Kidney glomerular epithelial cell (primary cell): Measurements from ENCODE around the gene CCDC86.
A peak's percentile ranks its signal among the peaks of the same experiment; 100 is the strongest.

Experiments
- DNase-seq: peaks from one replicate; lab custom pipeline; 2025; lab: John Stamatoyannopoulos, UW

CCDC86 gene

GRCh38 chr11:60891103-60891741 lies 49.3 kb downstream of the CCDC86 start:
- DNase-seq, result no peak

GRCh38 chr11:60895687-60896086 lies 53.8 kb downstream of the CCDC86 start:
- no peak for DNase-seq

- DNase-seq, result no peak
Measured at GRCh38 chr11:60897496-60897895, 55.6 kb downstream of the CCDC86 start.

GRCh38 chr11:60899046-60899936 lies 57.4 kb downstream of the CCDC86 start:
- DNase-seq, result peak; percentile 45

- DNase-seq, result no peak
Measured at GRCh38 chr11:60899977-60900376, 58.1 kb downstream of the CCDC86 start.
